ENCODE data around the gene DDX20. TPM values are rescaled to one million over a fixed set of nuclear protein-coding genes. Genes with fewer than 3 reads are reported as not detected.
"Not testable (repeated sequence)": the region's sequence is repeated elsewhere in the genome, so short reads cannot be mapped to it uniquely, and the experiment has no call there.

DDX20 gene
- total RNA-seq, 1 donor from 2014 or later: 27.0 TPM

DNA sequence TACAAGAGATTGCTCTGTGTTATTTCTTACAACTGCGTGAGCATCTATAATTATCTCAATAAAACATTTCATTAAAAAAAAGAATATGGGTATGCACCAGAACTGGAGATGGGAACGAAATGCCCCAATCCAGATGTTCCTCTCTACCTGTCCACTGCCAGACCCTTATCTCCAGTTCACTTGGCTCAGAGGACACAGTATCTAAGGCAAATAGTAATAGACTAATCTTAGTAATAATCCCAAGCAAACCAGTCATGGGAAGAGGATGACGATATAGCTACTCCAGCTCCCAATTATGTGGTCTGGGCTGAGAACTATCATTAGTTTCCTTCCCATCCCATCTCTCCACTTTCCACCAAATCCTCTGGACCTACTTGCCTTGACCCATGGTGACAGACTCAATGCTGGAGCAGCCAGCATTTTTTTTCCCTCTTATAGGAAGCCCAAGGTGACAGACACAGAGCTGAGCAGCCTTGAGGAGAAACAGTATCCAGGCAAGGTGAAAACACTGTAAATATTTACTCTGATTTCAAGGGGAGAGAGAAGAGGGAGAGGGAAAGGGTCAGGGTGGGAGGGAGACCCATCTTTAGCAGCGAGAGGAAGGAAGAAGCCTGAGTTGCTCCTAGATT is 28.7 kb downstream of the DDX20 start:
- DNase-seq (ENCODE audit: low read depth): no peak

GRCh38 chr1:111786669-111787207 is 31.0 kb downstream of the DDX20 start:
- no peak for DNase-seq (ENCODE audit: low read depth)

DNA sequence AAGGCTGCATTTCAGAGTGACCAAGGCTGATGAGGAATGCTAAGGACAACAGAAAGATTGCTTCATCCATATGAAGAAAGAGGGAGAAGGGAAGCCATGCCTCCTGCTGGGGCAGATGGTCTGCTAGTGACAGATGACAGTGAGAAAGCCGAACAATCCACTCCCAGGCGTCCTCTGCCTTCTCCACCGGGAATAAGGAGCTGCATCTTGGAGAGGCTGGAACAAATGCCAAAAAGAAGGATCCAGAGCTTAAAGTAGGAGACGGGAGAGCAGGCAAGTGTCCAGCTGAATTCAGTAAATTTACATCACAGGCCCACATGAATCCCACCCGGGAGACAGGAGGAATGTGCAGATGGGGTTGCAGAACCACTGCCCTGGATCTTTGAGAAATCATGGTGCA is 33.4 kb downstream of the DDX20 start:
- no peak for DNase-seq (ENCODE audit: low read depth)

DNA sequence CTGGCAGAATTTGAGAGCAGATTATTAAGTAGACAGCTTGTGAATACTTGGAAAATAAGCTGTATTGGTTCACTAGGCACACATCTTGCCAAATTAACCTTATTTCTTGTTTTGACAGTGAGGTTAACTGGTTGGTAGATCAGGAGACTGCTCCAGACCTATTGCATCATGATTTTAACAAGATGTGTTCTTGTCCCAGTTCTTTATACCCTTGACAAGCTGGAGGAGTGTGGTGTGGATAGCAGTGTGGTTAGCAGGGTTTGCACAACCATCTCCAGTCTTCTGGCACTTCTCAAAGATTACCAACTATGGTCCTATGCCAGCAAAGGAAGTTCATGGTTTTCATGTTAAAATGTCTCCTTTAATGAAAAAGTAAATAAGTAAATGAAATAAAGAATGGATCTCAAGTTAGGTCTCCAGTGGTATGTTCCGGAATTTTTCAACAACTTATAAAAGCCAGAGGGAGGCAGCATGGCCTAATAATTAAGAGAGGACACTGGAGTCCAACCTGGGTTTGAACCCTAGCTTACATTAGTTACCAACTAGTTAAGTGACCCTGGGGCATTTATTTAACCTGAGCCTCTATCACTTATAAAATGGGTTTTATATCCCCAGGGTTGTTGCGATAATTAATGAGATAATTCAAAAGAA is 34.1 kb downstream of the DDX20 start:
- DNase-seq (ENCODE audit: low read depth): peak; percentile 6

- no peak for DNase-seq (ENCODE audit: low read depth)
These were observed 36.1 kb downstream of the DDX20 start for GRCh38 chr1:111791776-111792175.

GRCh38 chr1:111792249-111792648 is 36.5 kb downstream of the DDX20 start:
- no peak for DNase-seq (ENCODE audit: low read depth)

GRCh38 chr1:111793923-111794322 is 38.2 kb downstream of the DDX20 start:
- no peak for DNase-seq (ENCODE audit: low read depth)

- DNase-seq (ENCODE audit: low read depth): no peak
These were observed 39.7 kb downstream of the DDX20 start for GRCh38 chr1:111795401-111795800.

- DNase-seq (ENCODE audit: low read depth): no peak
These were observed 42.9 kb downstream of the DDX20 start for GRCh38 chr1:111798580-111798979.

GRCh38 chr1:111799722-111800121 is 44.0 kb downstream of the DDX20 start:
- DNase-seq (ENCODE audit: low read depth): not testable (repeated sequence)

DNA sequence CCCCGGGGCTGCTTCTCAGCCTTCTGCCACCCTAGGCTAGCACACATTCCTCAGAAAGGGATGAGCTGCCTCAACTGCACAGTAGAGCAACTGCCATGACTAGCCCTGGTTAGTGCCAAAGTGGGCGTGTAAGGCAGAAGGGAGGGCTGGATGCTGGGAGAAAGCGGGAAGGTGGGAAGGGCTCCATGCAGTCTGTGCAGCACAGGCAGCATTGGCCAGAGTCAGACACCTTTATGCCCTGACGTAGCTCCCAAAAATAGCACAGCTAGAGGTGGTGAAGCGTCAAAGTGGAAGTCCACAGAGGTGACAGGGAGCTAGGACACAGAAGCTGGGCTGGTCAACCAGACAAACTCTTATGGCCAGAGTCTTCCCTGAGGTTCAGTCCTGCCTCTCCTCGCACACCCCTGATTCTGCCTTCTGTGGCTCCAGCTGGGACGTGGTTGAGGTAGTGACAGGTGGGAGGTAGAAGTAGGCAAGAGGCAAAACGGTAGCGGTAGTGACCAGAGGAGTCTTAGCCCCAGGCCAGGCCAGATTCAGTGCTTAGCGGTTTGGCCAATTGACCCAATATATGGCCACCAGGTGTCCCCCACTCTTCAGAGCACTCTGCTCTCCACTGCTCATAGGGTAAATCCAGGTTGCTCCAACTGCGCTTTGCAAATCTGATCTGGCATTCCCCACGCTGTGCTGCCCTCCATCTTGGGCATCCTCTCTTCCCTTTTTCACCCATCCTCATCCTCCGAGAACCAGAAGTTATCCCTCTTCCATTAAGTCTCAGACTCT is 45.6 kb downstream of the DDX20 start:
- no peak for DNase-seq (ENCODE audit: low read depth)

DNA sequence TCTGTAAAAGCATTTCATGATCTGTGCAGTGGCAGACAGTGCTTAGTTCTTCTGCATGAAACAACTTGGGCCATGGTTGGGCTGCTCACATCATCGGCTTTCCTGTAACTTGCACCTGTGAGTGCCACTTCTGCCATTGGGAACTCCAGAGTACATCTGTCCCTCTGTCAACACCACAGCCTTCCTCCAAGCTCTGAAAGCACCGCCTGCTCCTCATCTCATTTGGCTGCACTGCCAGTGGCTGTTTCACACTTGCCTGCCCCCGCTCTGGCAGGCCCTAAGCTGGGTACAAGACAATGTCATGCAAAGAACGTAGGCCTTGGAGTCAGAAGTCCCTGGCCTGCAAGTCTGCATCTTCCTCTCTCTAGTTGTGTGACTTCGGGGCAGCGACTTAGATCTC is 46.4 kb downstream of the DDX20 start:
- DNase-seq (ENCODE audit: low read depth): no peak

DNA sequence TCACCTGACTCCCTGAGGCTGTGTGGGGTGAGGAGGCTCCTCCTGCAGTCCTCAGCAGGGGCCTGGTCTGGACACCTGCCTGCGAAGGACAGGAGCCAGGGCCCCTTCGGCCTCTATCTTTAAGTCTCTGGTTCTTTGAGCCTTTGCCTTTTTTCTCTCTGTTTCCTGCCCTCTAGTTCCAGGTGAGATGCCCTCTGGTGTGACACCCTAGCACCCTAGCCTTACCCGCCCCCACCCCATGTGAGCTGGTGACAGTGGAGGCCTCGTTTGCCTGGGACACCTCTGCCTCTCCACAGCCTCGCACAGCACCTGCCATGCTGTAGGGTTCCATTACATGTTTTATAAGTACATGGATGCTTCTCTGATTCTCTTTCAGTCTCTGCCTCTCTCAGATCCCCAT is 47.3 kb downstream of the DDX20 start:
- DNase-seq (ENCODE audit: low read depth): no peak

- no peak for DNase-seq (ENCODE audit: low read depth)
These were observed 48.2 kb downstream of the DDX20 start for GRCh38 chr1:111803951-111804350.

DNA sequence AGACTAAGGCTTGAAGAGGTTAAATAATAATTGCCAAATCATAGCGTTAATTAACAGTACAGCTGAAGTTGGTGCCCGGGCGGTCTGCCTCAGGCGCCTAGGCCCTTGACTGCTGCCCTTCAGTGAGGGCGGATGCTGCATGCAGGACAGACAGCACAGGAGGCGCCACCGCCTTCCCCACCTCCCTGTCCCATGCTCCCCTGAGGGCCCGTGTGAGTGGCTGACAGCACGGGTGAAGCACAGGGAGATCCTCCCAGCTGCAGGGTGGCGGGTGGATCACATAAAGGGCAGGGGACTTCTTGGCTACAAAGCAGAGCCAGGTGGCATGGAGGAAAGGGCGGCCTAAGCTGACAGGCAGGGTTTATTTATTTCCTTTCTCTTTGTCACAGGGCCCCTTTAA is 49.1 kb downstream of the DDX20 start:
- DNase-seq (ENCODE audit: low read depth): no peak

DNA sequence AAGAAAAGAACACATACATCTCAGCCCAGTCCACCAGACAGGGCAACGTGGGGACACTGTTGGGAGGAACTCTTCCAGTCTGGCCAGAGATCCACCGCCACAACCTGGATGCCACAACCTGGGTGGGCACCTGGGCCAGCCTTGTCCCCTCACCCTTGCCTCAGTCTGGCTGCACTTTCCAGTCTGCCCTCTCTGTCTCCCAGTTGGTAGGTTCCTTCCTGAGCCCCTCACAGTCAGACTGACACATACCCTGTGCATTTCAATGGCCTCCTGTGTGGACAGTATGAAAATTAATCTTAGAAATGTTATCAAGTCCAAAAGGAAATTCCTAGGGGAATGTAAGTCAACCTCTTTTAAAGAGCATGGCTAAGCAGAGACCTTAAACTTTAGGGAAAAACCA is 49.5 kb downstream of the DDX20 start:
- no peak for DNase-seq (ENCODE audit: low read depth)

DNA sequence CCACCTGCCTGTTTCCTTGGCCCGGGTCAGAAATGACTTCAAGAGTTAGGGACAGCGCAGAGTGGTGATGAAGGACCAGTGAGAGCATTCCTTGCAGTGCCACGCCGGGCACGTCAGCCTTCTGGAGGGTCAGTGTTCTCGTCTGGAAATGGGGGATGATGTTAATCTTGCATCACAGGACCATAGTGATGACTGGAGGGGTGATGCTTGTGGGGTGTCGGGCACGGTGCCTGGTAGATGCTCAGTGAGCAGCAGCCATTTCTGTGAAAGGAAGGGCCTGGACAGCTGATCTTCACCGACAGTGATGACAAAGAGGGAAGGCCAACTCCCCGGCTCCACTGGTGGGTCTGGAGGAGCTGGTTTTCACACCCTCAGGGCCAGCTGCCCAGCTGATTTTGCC is 56.2 kb downstream of the DDX20 start:
- no peak for DNase-seq (ENCODE audit: low read depth)

GRCh38 chr1:111812306-111812705 is 56.6 kb downstream of the DDX20 start:
- DNase-seq (ENCODE audit: low read depth): no peak

- no peak for DNase-seq (ENCODE audit: low read depth)
These were observed 58.0 kb downstream of the DDX20 start for GRCh38 chr1:111813440-111814304.

- no peak for DNase-seq (ENCODE audit: low read depth)
These were observed 58.6 kb downstream of the DDX20 start for GRCh38 chr1:111814305-111814628.

- DNase-seq (ENCODE audit: low read depth): no peak
These were observed 58.9 kb downstream of the DDX20 start for GRCh38 chr1:111814642-111815041.

Data from myocyte (in vitro differentiated cells).